H9 (cell line): ENCODE data around the gene COG8. TPM values are rescaled to one million over a fixed set of nuclear protein-coding genes. Genes with fewer than 3 reads are reported as not detected.

Experiments used
- DNase-seq: peaks from one replicate; pipeline ENCODE4 v3.0.0-alpha.2; 2017
- H2AFZ ChIP-seq: one replicate; pipeline ENCODE4 v1.6.1; 2013; ENCODE audit warnings: mild to moderate bottlenecking, low read length, control low read depth, moderate library complexity
- H2AK5ac ChIP-seq: 2 replicates; pipeline ENCODE4 v1.6.1; 2013; ENCODE audit warnings: low read length, control low read depth, mixed read lengths; ENCODE audit not compliant: insufficient read length
- H2BK120ac ChIP-seq: one replicate; pipeline ENCODE4 v1.6.1; 2013; ENCODE audit warnings: low read depth, mild to moderate bottlenecking, low read length, control low read depth, inconsistent platforms; ENCODE audit not compliant: poor library complexity, severe bottlenecking
- H2BK12ac ChIP-seq: 2 replicates; pipeline ENCODE4 v1.6.1; 2013; ENCODE audit warnings: low read length, control low read depth, mixed read lengths, low read depth; ENCODE audit not compliant: insufficient read length
- H2BK15ac ChIP-seq: 2 replicates; pipeline ENCODE4 v1.6.1; 2013; ENCODE audit warnings: low read depth, low read length, control low read depth
- H2BK20ac ChIP-seq: one replicate; pipeline ENCODE4 v1.6.1; 2013; ENCODE audit warnings: low read depth, mild to moderate bottlenecking, low read length, control low read depth, inconsistent platforms; ENCODE audit not compliant: poor library complexity, severe bottlenecking
- H2BK5ac ChIP-seq: 2 replicates; pipeline ENCODE4 v1.6.1; 2013; ENCODE audit warnings: low read length, control low read depth, mixed read lengths; ENCODE audit not compliant: insufficient read length
- H3K14ac ChIP-seq: 2 replicates; pipeline ENCODE4 v1.6.1; 2013; ENCODE audit warnings: low read length, control low read depth; ENCODE audit not compliant: insufficient read depth
- H3K18ac ChIP-seq: 2 replicates; pipeline ENCODE4 v1.6.1; 2013; ENCODE audit warnings: low read depth, mild to moderate bottlenecking, mixed read lengths, low read length, control low read depth; ENCODE audit not compliant: insufficient read length
- H3K23ac ChIP-seq: 2 replicates; pipeline ENCODE4 v1.6.1; 2013; ENCODE audit warnings: low read length, control low read depth, mixed read lengths, low read depth; ENCODE audit not compliant: insufficient read length
- H3K23me2 ChIP-seq: 2 replicates; pipeline ENCODE4 v1.6.1; 2013; ENCODE audit warnings: low read depth, mild to moderate bottlenecking, mixed read lengths, low read length, control low read depth; ENCODE audit not compliant: insufficient read length, poor library complexity, severe bottlenecking
- H3K27ac ChIP-seq: 2 replicates; pipeline ENCODE4 v1.5.1; 2013; ENCODE audit warnings: low read length, control low read depth, mixed read lengths, low read depth; ENCODE audit not compliant: insufficient read length
- H3K27me3 ChIP-seq: 2 replicates; pipeline ENCODE4 v1.6.1; 2013; ENCODE audit warnings: low read length, control low read depth, inconsistent platforms; ENCODE audit not compliant: insufficient read depth
- H3K4ac ChIP-seq: 2 replicates; pipeline ENCODE4 v1.6.1; 2013; ENCODE audit warnings: low read depth, mild to moderate bottlenecking, control low read depth, inconsistent platforms, low read length, moderate library complexity
- H3K4me1 ChIP-seq: 2 replicates; pipeline ENCODE4 v1.6.1; 2013; ENCODE audit warnings: low read length, control low read depth, inconsistent platforms; ENCODE audit not compliant: insufficient read depth
- H3K4me2 ChIP-seq: 2 replicates; pipeline ENCODE4 v1.6.1; 2013; ENCODE audit warnings: low read length, control low read depth, mixed read lengths; ENCODE audit not compliant: insufficient read length, insufficient read depth
- H3K56ac ChIP-seq: 2 replicates; pipeline ENCODE4 v1.6.1; 2013; ENCODE audit warnings: low read depth, mild to moderate bottlenecking, mixed read lengths, low read length, control low read depth; ENCODE audit not compliant: insufficient read length
- H3K79me1 ChIP-seq: 2 replicates; pipeline ENCODE4 v1.6.1; 2013; ENCODE audit warnings: low read depth, mild to moderate bottlenecking, moderate library complexity, low read length, control low read depth, inconsistent platforms; ENCODE audit not compliant: insufficient read depth, poor library complexity, severe bottlenecking
- H3K79me2 ChIP-seq: 2 replicates; pipeline ENCODE4 v1.6.1; 2013; ENCODE audit warnings: low read length, control low read depth, inconsistent platforms; ENCODE audit not compliant: insufficient read depth
- H3K9ac ChIP-seq: 2 replicates; pipeline ENCODE4 v1.6.1; 2013; ENCODE audit warnings: low read length, control low read depth, mixed read lengths; ENCODE audit not compliant: insufficient read length; ENCODE audit errors: extremely low read depth
- H3K9me3 ChIP-seq: one replicate; pipeline ENCODE4 v1.6.1; 2013; ENCODE audit warnings: low read depth, low read length, inconsistent platforms; ENCODE audit not compliant: control insufficient read depth
- H3T11ph ChIP-seq: one replicate; pipeline ENCODE4 v1.6.1; 2013; ENCODE audit warnings: mild to moderate bottlenecking, low read length, control low read depth, inconsistent platforms
- H4K20me1 ChIP-seq: one replicate; pipeline ENCODE4 v1.6.1; 2013; ENCODE audit not compliant: control insufficient read depth, insufficient read length, insufficient read depth
- H4K5ac ChIP-seq: 2 replicates; pipeline ENCODE4 v1.6.1; 2013; ENCODE audit warnings: low read depth, mild to moderate bottlenecking, mixed read lengths, low read length, control low read depth; ENCODE audit not compliant: insufficient read length
- H4K8ac ChIP-seq: replicated peaks from 2 replicates; pipeline ENCODE4 v1.6.1; 2013; ENCODE audit warnings: low read length, control low read depth, mixed read lengths, low read depth; ENCODE audit not compliant: insufficient read length
- H4K91ac ChIP-seq: 2 replicates; pipeline ENCODE4 v1.6.1; 2013; ENCODE audit warnings: low read depth, mild to moderate bottlenecking, moderate library complexity, mixed read lengths, low read length, control low read depth; ENCODE audit not compliant: insufficient read length
- H3K27ac Mint-ChIP-seq, 3 experiments: 2 replicates in 2 of 3; 3 replicates in 1 of 3; pipeline ENCODE4 v1.8.0; 2020 to 2021; ENCODE audit warnings: mixed read lengths in 3 of 3, mild to moderate bottlenecking in 1 of 3, moderate library complexity in 1 of 3
- H3K27me3 Mint-ChIP-seq: 2 replicates; pipeline ENCODE4 v1.8.0; 2021; ENCODE audit warnings: low read depth, mild to moderate bottlenecking, moderate library complexity, mixed read lengths
- H3K36me3 Mint-ChIP-seq, 3 experiments: 2 replicates in 2 of 3; 3 replicates in 1 of 3; pipeline ENCODE4 v1.8.0; 2020 to 2021; ENCODE audit warnings: low read depth in 3 of 3, mixed read lengths in 3 of 3; ENCODE audit not compliant: insufficient read depth in 1 of 3
- H3K4me1 Mint-ChIP-seq, 2 experiments: 2 replicates each; pipeline ENCODE4 v1.8.0; 2020; ENCODE audit warnings: mixed read lengths in 2 of 2
- H3K4me3 Mint-ChIP-seq, 2 experiments: 2 replicates in 1 of 2; 3 replicates in 1 of 2; pipeline ENCODE4 v1.8.0; 2020 to 2021; ENCODE audit warnings: mild to moderate bottlenecking in 2 of 2, mixed read lengths in 2 of 2, moderate library complexity in 1 of 2
- H3K9me3 Mint-ChIP-seq, 2 experiments: 2 replicates in 1 of 2; 3 replicates in 1 of 2; pipeline ENCODE4 v1.8.0; 2020; ENCODE audit warnings: mild to moderate bottlenecking in 2 of 2, mixed read lengths in 2 of 2, moderate library complexity in 1 of 2
- WGBS: extraction: QIAGEN DNeasy Blood & Tissue Kit; methylation state at CpG from one replicate; pipeline ENCODE4 v1.1.7; 2013; ENCODE audit warnings: missing lambda C conversion rate, low lambda C conversion rate, mixed read lengths; ENCODE audit not compliant: insufficient read length; ENCODE audit errors: extremely low coverage; 5-methylcytosine and 5-hydroxymethylcytosine counted together
- total RNA-seq: library from RNA; stranded (reverse); gene quantifications from 2 replicates; pipeline ENCODE4 v1.2.1, GENCODE V29; 2021
- TF ChIP-seq, protein P1 (sequence below): fragments of 200-600 bp; sonication (generic); conservative IDR thresholded peaks from 3 replicates; pipeline ENCODE4 v1.8.0; 2021; ENCODE audit warnings: antibody characterized with exemption, mild to moderate bottlenecking

The COG8 gene
- total RNA-seq, 1 experiment from 2014 or later = 52.3 TPM

DNA sequence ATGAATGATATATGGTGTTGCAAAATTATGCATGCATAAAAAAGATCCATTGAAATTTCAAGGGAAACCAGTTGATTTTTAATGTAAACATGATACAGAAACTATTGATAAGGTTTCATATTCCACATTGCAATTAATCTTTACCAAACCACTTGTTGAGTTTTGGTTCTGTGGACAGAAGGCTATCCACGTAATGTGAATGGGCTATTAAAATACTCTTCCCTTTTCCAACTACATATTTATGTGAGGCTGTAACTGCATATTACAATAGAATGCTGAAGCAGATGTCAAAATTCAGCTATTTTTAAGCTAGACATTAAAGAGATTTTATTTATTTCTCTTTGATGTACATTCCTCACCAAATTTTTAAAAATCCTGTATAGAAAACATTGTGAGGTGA lies 62.0 kb downstream of the COG8 start:
- Mint-ChIP-seq H3K9me3 (no peaks in the 10 kb centered on the region), H3K4me1 (peaks cover 0 to 2% of the 10 kb centered on the region in 2 experiments; a peak in 1 of 4 replicates), H3K4me3 (no peak overlapping the region), H3K36me3 (peaks cover 7 to 10% (median 7%) of the 10 kb centered on the region in 3 experiments; a peak in 5 of 7 replicates), H3K27ac (no peak overlapping the region), H3K27me3 (no peaks in the 10 kb centered on the region)
- Histone ChIP-seq H3K4me2 (no peak overlapping the region), H3K27ac (no peak overlapping the region), H3K18ac (no peak overlapping the region), H3K4me1 (no peaks in the 10 kb centered on the region), H3K79me1 (no peaks in the 10 kb centered on the region), H2BK15ac (no peak overlapping the region), H2BK120ac (no peak overlapping the region), H4K20me1 (no peaks in the 10 kb centered on the region), H3K56ac (no peak overlapping the region), H2AK5ac (no peak overlapping the region), H3K27me3 (no peaks in the 10 kb centered on the region), H3K4ac (no peak overlapping the region), H3K9ac (no peak overlapping the region), H3K14ac (no peak overlapping the region), H4K91ac (no peak overlapping the region), H3K79me2 (no peaks in the 10 kb centered on the region), H3K23me2 (no peaks in the 10 kb centered on the region), H2BK20ac (no peak overlapping the region), H3T11ph (no peak overlapping the region), H2AFZ (no peak overlapping the region), H2BK5ac (no peak overlapping the region), H4K8ac (no peak overlapping the region), H4K5ac (no peak overlapping the region), H3K9me3 (no peaks in the 10 kb centered on the region), H2BK12ac (no peak overlapping the region), H3K23ac (no peak overlapping the region)
- no CpG with 5 or more reads among the region's 1 CpG for WGBS
- DNase-seq = no peak
- TF ChIP-seq, protein P1, sequence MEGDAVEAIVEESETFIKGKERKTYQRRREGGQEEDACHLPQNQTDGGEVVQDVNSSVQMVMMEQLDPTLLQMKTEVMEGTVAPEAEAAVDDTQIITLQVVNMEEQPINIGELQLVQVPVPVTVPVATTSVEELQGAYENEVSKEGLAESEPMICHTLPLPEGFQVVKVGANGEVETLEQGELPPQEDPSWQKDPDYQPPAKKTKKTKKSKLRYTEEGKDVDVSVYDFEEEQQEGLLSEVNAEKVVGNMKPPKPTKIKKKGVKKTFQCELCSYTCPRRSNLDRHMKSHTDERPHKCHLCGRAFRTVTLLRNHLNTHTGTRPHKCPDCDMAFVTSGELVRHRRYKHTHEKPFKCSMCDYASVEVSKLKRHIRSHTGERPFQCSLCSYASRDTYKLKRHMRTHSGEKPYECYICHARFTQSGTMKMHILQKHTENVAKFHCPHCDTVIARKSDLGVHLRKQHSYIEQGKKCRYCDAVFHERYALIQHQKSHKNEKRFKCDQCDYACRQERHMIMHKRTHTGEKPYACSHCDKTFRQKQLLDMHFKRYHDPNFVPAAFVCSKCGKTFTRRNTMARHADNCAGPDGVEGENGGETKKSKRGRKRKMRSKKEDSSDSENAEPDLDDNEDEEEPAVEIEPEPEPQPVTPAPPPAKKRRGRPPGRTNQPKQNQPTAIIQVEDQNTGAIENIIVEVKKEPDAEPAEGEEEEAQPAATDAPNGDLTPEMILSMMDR = no peak

Other genes starting within 250 kb of the COG8 start
- 98.4 and 100 TPM in 2 replicates for gene HAS3, start 233.9 kb downstream of the COG8 start, total RNA-seq
- gene CHTF8, start 207.0 kb downstream of the COG8 start, total RNA-seq = 168 and 181 TPM in 2 replicates
- 94.0 and 96.3 TPM in 2 replicates for gene UTP4, start 206.9 kb downstream of the COG8 start, total RNA-seq
- 16.8 and 20.2 TPM in 2 replicates for gene SNTB2, start 152.4 kb downstream of the COG8 start, total RNA-seq
- 27.1 and 28.3 TPM in 2 replicates for gene VPS4A, start 28.2 kb downstream of the COG8 start, total RNA-seq
- gene PDF, start 9.0 kb downstream of the COG8 start, total RNA-seq = 36.3 and 36.4 TPM in 2 replicates
- gene NIP7, start 208 bp upstream of the COG8 start, total RNA-seq = 72.8 and 75.8 TPM in 2 replicates
- gene TMED6, start 12.2 kb upstream of the COG8 start, total RNA-seq = 0.31 TPM in 1 of 2 replicates, not detected in the other
- 51.0 and 51.7 TPM in 2 replicates for gene TERF2, start 46.4 kb upstream of the COG8 start, total RNA-seq
- 126 and 132 TPM in 2 replicates for gene CYB5B, start 85.1 kb upstream of the COG8 start, total RNA-seq
- gene NFAT5, start 226.4 kb upstream of the COG8 start, total RNA-seq = 16.7 and 21.0 TPM in 2 replicates